GM12801 (cell line): ENCODE data around the gene UBE2H.

Experiments used
- CTCF ChIP-seq: IDR thresholded peaks from one replicate; pipeline ENCODE4 v1.5.1; 2011; ENCODE audit warnings: control low read depth; ENCODE audit not compliant: insufficient read length; ENCODE audit errors: extremely low read depth

The UBE2H gene

GRCh38 chr7:129845972-129846327 is 106.8 kb downstream of the UBE2H start:
- no peak for TF ChIP-seq CTCF

GRCh38 chr7:129845178-129845971 is 107.4 kb downstream of the UBE2H start:
- TF ChIP-seq CTCF = no peak

- no peak for TF ChIP-seq CTCF
Measured at GRCh38 chr7:129843978-129844840, 108.6 kb downstream of the UBE2H start.

- no peak for TF ChIP-seq CTCF
Measured at GRCh38 chr7:129843365-129843898, 109.3 kb downstream of the UBE2H start.

- TF ChIP-seq CTCF = no peak
Measured at GRCh38 chr7:129841465-129841864, 111.3 kb downstream of the UBE2H start.

GRCh38 chr7:129840757-129841156 is 112.0 kb downstream of the UBE2H start:
- TF ChIP-seq CTCF = no peak

GRCh38 chr7:129836983-129837382 is 115.8 kb downstream of the UBE2H start:
- TF ChIP-seq CTCF = no peak
